HepG2 (cell line): Measurements from ENCODE around the gene CARMIL1. TPM values are rescaled to one million over a fixed set of nuclear protein-coding genes. Genes with fewer than 3 reads are reported as not detected.

Experiments
- ATF7-NPFF ChIP-seq: sonication (generic); formaldehyde crosslinking; IDR thresholded peaks from 2 replicates; pipeline ENCODE4 v1.8.1; 2023; ENCODE audit warnings: mild to moderate bottlenecking, low read depth, missing genetic modification reagents, moderate library complexity
- BRCA1 ChIP-seq: sonication (generic); formaldehyde crosslinking; IDR thresholded peaks from 2 replicates; pipeline ENCODE4 v1.4.0; 2020; ENCODE audit warnings: missing genetic modification reagents
- CENPT ChIP-seq: sonication (generic); formaldehyde crosslinking; IDR thresholded peaks from 2 replicates; pipeline ENCODE4 v1.8.0; 2022; ENCODE audit warnings: low read depth, mild to moderate bottlenecking, moderate library complexity, missing genetic modification reagents
- CREM ChIP-seq, 2 experiments: sonication (generic) in 1 of 2; formaldehyde crosslinking in 1 of 2; IDR thresholded peaks; 2 replicates each; pipeline versions ENCODE4 v1.4.0 to v1.6.1; 2016 to 2020; ENCODE audit warnings: antibody characterized with exemption in 1 of 2, mild to moderate bottlenecking in 1 of 2, missing genetic modification reagents in 1 of 2
- ERF ChIP-seq: IDR thresholded peaks from 2 replicates; pipeline ENCODE4 v1.6.1; 2018; ENCODE audit warnings: missing biosample characterization, missing genetic modification reagents
- MAFG ChIP-seq: sonication (generic); formaldehyde crosslinking; IDR thresholded peaks from 2 replicates; pipeline ENCODE4 v1.5.1; 2020; ENCODE audit warnings: mild to moderate bottlenecking, missing genetic modification reagents
- PLRG1 ChIP-seq: fragments of 450-650 bp; conservative IDR thresholded peaks from 2 replicates; pipeline ENCODE4 v1.6.1; 2016
- POLR2AphosphoS5 ChIP-seq: IDR thresholded peaks from 2 replicates; pipeline ENCODE4 v1.6.1; 2012; ENCODE audit warnings: low read depth, low read length
- SNAI1 ChIP-seq: sonication (generic); formaldehyde crosslinking; IDR thresholded peaks from 2 replicates; pipeline ENCODE4 v1.5.0; 2020; ENCODE audit warnings: mild to moderate bottlenecking, missing genetic modification reagents, borderline replicate concordance
- TBX2 ChIP-seq: sonication (generic); formaldehyde crosslinking; IDR thresholded peaks from 2 replicates; pipeline ENCODE4 v1.5.0; 2020; ENCODE audit warnings: missing genetic modification reagents, mild to moderate bottlenecking, borderline replicate concordance
- THAP11 ChIP-seq: IDR thresholded peaks from 2 replicates; pipeline ENCODE4 v1.6.1; 2016; ENCODE audit warnings: missing biosample characterization, missing genetic modification reagents
- ZNF383 ChIP-seq: sonication (generic); formaldehyde crosslinking; IDR thresholded peaks from 2 replicates; pipeline ENCODE4 v1.4.0; 2020; ENCODE audit warnings: missing genetic modification reagents, mild to moderate bottlenecking, borderline replicate concordance
- ZNF510 ChIP-seq: sonication (generic); formaldehyde crosslinking; IDR thresholded peaks from 2 replicates; pipeline ENCODE4 v1.4.0; 2020; ENCODE audit warnings: low read depth, mild to moderate bottlenecking, missing genetic modification reagents
- ZNF598 ChIP-seq: sonication (generic); formaldehyde crosslinking; IDR thresholded peaks from 2 replicates; pipeline ENCODE4 v1.5.1; 2020; ENCODE audit warnings: mild to moderate bottlenecking, missing genetic modification reagents, borderline replicate concordance
- ZNF777 ChIP-seq: sonication (generic); formaldehyde crosslinking; IDR thresholded peaks from 2 replicates; pipeline ENCODE4 v1.4.0; 2020; ENCODE audit warnings: missing genetic modification reagents
- polyA plus RNA-seq, 8 experiments: library from polyadenylated mRNA; depleted of rRNA in 3 of 8; stranded (reverse) in 7 of 8; unstranded in 1 of 8; fragments of >200 nt; fragmentation: Illumina TruSeq in 4 of 8; extraction: Trizol in 4 of 8; gene quantifications; 2 replicates each; pipeline versions ENCODE4 v1.2.1 to v1.2.3, GENCODE V29; 2011 to 2016; ENCODE audit warnings: low read depth in 4 of 8, missing spikeins in 1 of 8, mixed read lengths in 1 of 8; ENCODE audit not compliant: insufficient read depth in 1 of 8
- total RNA-seq, 5 experiments: library from RNA; depleted of rRNA; stranded (reverse); fragments of >200 nt; fragmentation: Illumina TruSeq; extraction: Trizol; gene quantifications; 2 replicates each; pipeline ENCODE4 v1.2.3, GENCODE V29; 2016; ENCODE audit warnings: low read depth in 1 of 5
- TF ChIP-seq, protein P1 (sequence below): IDR thresholded peaks from 2 replicates; pipeline ENCODE4 v1.4.0; 2020; ENCODE audit warnings: mild to moderate bottlenecking, missing genetic modification reagents
- TF ChIP-seq, protein P2 (sequence below): sonication (generic); formaldehyde crosslinking; IDR thresholded peaks from 2 replicates; pipeline ENCODE4 v1.8.1; 2023; ENCODE audit warnings: missing genetic modification reagents, mild to moderate bottlenecking, borderline replicate concordance
- TF ChIP-seq, protein P3 (sequence below): IDR thresholded peaks from 2 replicates; pipeline ENCODE4 v1.6.1; 2016; ENCODE audit warnings: missing compliant biosample characterization, missing genetic modification reagents, borderline replicate concordance
- TF ChIP-seq, protein P4 (sequence below): sonication (generic); formaldehyde crosslinking; conservative IDR thresholded peaks from 2 replicates; pipeline ENCODE4 v1.4.0; 2020; ENCODE audit warnings: mild to moderate bottlenecking, missing genetic modification reagents, moderate library complexity
- TF ChIP-seq, protein P5 (sequence below): sonication (generic); formaldehyde crosslinking; conservative IDR thresholded peaks from 2 replicates; pipeline ENCODE4 v1.8.1; 2023; ENCODE audit warnings: missing genetic modification reagents

The CARMIL1 gene
- total and polyA plus RNA-seq, 2 of the 13 experiments (the other 11 are each of a cell fraction or from before 2014, with no cell fraction given): 1.8 to 2.6 TPM

DNA sequence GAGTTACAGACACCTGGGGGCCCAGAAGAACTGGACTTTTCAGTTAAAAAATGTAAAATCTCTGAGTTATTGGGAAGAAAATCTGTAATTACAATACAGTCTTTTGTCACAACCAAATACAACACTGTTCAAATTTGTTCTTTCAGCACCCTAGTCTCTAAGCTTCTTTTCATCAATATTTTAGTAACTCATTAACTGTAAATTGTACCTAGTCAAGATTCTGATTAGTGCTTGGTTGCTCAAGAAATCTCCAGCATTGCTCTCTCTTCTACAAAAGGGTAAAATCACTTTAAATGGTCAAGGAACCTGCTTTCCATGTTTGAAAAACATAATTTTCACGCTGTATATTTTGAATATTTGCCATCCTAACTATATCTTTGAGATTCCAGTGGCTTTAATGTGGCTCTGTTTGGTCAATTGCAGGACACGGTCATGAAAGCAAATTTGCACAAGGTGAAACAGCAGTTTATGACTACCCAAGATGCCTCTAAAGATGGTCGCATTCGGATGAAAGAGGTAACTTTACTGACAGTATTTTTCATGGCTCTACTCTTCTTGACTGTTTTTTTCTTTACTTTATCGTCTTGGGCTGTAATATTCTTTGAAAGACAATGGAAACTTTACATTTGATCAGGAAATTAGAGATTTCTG is 382.1 kb downstream of the CARMIL1 start (continued):
- TF ChIP-seq, protein P1, sequence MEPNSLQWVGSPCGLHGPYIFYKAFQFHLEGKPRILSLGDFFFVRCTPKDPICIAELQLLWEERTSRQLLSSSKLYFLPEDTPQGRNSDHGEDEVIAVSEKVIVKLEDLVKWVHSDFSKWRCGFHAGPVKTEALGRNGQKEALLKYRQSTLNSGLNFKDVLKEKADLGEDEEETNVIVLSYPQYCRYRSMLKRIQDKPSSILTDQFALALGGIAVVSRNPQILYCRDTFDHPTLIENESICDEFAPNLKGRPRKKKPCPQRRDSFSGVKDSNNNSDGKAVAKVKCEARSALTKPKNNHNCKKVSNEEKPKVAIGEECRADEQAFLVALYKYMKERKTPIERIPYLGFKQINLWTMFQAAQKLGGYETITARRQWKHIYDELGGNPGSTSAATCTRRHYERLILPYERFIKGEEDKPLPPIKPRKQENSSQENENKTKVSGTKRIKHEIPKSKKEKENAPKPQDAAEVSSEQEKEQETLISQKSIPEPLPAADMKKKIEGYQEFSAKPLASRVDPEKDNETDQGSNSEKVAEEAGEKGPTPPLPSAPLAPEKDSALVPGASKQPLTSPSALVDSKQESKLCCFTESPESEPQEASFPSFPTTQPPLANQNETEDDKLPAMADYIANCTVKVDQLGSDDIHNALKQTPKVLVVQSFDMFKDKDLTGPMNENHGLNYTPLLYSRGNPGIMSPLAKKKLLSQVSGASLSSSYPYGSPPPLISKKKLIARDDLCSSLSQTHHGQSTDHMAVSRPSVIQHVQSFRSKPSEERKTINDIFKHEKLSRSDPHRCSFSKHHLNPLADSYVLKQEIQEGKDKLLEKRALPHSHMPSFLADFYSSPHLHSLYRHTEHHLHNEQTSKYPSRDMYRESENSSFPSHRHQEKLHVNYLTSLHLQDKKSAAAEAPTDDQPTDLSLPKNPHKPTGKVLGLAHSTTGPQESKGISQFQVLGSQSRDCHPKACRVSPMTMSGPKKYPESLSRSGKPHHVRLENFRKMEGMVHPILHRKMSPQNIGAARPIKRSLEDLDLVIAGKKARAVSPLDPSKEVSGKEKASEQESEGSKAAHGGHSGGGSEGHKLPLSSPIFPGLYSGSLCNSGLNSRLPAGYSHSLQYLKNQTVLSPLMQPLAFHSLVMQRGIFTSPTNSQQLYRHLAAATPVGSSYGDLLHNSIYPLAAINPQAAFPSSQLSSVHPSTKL (CRISPR knock-in tag): peak; percentile 60
- TF ChIP-seq MAFG (CRISPR knock-in tag): no peak
- TF ChIP-seq, protein P2, sequence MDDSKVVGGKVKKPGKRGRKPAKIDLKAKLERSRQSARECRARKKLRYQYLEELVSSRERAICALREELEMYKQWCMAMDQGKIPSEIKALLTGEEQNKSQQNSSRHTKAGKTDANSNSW (CRISPR knock-in tag): no peak
- TF ChIP-seq ZNF598 (CRISPR knock-in tag): no peak
- 0 out of 2 replicates have a peak, but pooled peaks have one; percentile 18 for TF ChIP-seq THAP11 (CRISPR knock-in tag)
- TF ChIP-seq, protein P3, sequence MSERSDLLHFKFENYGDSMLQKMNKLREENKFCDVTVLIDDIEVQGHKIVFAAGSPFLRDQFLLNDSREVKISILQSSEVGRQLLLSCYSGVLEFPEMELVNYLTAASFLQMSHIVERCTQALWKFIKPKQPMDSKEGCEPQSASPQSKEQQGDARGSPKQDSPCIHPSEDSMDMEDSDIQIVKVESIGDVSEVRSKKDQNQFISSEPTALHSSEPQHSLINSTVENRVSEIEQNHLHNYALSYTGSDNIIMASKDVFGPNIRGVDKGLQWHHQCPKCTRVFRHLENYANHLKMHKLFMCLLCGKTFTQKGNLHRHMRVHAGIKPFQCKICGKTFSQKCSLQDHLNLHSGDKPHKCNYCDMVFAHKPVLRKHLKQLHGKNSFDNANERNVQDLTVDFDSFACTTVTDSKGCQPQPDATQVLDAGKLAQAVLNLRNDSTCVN (CRISPR knock-in tag): no peak
- TF ChIP-seq ZNF510: no peak
- no peak for TF ChIP-seq POLR2AphosphoS5
- no peak for TF ChIP-seq CENPT (CRISPR knock-in tag)
- TF ChIP-seq TBX2: no peak
- no peak for TF ChIP-seq ERF (CRISPR knock-in tag)
- TF ChIP-seq, protein P4, sequence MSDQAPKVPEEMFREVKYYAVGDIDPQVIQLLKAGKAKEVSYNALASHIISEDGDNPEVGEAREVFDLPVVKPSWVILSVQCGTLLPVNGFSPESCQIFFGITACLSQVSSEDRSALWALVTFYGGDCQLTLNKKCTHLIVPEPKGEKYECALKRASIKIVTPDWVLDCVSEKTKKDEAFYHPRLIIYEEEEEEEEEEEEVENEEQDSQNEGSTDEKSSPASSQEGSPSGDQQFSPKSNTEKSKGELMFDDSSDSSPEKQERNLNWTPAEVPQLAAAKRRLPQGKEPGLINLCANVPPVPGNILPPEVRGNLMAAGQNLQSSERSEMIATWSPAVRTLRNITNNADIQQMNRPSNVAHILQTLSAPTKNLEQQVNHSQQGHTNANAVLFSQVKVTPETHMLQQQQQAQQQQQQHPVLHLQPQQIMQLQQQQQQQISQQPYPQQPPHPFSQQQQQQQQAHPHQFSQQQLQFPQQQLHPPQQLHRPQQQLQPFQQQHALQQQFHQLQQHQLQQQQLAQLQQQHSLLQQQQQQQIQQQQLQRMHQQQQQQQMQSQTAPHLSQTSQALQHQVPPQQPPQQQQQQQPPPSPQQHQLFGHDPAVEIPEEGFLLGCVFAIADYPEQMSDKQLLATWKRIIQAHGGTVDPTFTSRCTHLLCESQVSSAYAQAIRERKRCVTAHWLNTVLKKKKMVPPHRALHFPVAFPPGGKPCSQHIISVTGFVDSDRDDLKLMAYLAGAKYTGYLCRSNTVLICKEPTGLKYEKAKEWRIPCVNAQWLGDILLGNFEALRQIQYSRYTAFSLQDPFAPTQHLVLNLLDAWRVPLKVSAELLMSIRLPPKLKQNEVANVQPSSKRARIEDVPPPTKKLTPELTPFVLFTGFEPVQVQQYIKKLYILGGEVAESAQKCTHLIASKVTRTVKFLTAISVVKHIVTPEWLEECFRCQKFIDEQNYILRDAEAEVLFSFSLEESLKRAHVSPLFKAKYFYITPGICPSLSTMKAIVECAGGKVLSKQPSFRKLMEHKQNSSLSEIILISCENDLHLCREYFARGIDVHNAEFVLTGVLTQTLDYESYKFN (CRISPR knock-in tag): peak; percentile 62; the same call in 1 of the 2 replicates
- no peak for TF ChIP-seq BRCA1 (CRISPR knock-in tag)
- no peak for TF ChIP-seq ZNF777
- TF ChIP-seq ZNF383 (CRISPR knock-in tag): no peak
- TF ChIP-seq ATF7-NPFF (CRISPR knock-in tag): no peak
- peak; percentile 59; the same call in 1 of the 2 replicates for TF ChIP-seq CREM (IDR thresholded peaks at IDR 0.05)
- TF ChIP-seq CREM (CRISPR knock-in tag; IDR thresholded peaks at IDR 0.05): no peak
- TF ChIP-seq, protein P5, sequence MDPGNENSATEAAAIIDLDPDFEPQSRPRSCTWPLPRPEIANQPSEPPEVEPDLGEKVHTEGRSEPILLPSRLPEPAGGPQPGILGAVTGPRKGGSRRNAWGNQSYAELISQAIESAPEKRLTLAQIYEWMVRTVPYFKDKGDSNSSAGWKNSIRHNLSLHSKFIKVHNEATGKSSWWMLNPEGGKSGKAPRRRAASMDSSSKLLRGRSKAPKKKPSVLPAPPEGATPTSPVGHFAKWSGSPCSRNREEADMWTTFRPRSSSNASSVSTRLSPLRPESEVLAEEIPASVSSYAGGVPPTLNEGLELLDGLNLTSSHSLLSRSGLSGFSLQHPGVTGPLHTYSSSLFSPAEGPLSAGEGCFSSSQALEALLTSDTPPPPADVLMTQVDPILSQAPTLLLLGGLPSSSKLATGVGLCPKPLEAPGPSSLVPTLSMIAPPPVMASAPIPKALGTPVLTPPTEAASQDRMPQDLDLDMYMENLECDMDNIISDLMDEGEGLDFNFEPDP (CRISPR knock-in tag): no peak
- TF ChIP-seq SNAI1 (CRISPR knock-in tag): no peak
- TF ChIP-seq PLRG1: no peak
